ENCODE measurements around the gene ST6GALNAC3. TPM values are rescaled to one million over a fixed set of nuclear protein-coding genes. Genes with fewer than 3 reads are reported as not detected.

Gene ST6GALNAC3
- total and polyA plus RNA-seq, 11 donors, result 2.5 to 7.7 (median 4.4) TPM

- Histone ChIP-seq H3K27me3 (no peaks in the 10 kb centered on the region), H3K27ac (no peak overlapping the region), H3K9me3 (no peaks in the 10 kb centered on the region), H3K4me1 (peaks cover 0 to 8% (median 0%) of the 10 kb centered on the region in 12 donors), H3K4me3 (no peak overlapping the region), H3K36me3 (no peaks in the 10 kb centered on the region)
- ATAC-seq, result no peak
- DNase-seq, result no peak
- intact Hi-C loops (cut with DNase I), result no loop called here
- WGBS, 4 donors, result 92 to 94% (median 93%) methylated on average over 3 of the region's 3 CpGs
- TF ChIP-seq POLR2A (IDR thresholded peaks at IDR 0.05), result no peak
- no peak for TF ChIP-seq CTCF (IDR thresholded peaks at IDR 0.05)
Observed at GRCh38 chr1:76098845-76099244, 24.3 kb downstream of the ST6GALNAC3 start.

GRCh38 chr1:76101548-76101947 is 27.0 kb downstream of the ST6GALNAC3 start:
- ATAC-seq (no peak), DNase-seq (no peak)
- Histone ChIP-seq H3K4me1 (no peaks in the 10 kb centered on the region), H3K27ac (no peak overlapping the region), H3K36me3 (no peaks in the 10 kb centered on the region), H3K27me3 (no peaks in the 10 kb centered on the region), H3K4me3 (no peak overlapping the region), H3K9me3 (no peaks in the 10 kb centered on the region)
- intact Hi-C loops (cut with DNase I), result no loop called here
- 78 to 83% (median 81%) methylated on average over 4 of the region's 4 CpGs for whole genome bisulfite sequencing, 4 donors
- TF ChIP-seq POLR2A (IDR thresholded peaks at IDR 0.05) (no peak), CTCF (IDR thresholded peaks at IDR 0.05) (no peak)

GRCh38 chr1:76102046-76102445 is 27.5 kb downstream of the ST6GALNAC3 start:
- no peaks in the 10 kb centered on the region for H3K36me3 ChIP-seq
- ATAC-seq, result no peak
- DNase-seq, result no peak
- TF ChIP-seq CTCF (IDR thresholded peaks at IDR 0.05) (no peak), POLR2A (IDR thresholded peaks at IDR 0.05) (no peak)
- H3K4me1 ChIP-seq, result no peaks in the 10 kb centered on the region
- intact Hi-C loops (cut with DNase I), result no loop called here
- WGBS, 4 donors, result 84 to 98% (median 90%) methylated on average over 1 of the region's 1 CpG
- no peaks in the 10 kb centered on the region for H3K9me3 ChIP-seq
- H3K27me3 ChIP-seq, result no peaks in the 10 kb centered on the region
- H3K27ac ChIP-seq, result no peak overlapping the region
- no peak overlapping the region for H3K4me3 ChIP-seq

- TF ChIP-seq CTCF (IDR thresholded peaks at IDR 0.05) (no peak), POLR2A (IDR thresholded peaks at IDR 0.05) (no peak)
- intact Hi-C loops (cut with DNase I), result no loop called here
- H3K9me3 ChIP-seq, result no peaks in the 10 kb centered on the region
Observed at GRCh38 chr1:76103034-76103433, 28.5 kb downstream of the ST6GALNAC3 start.

More at GRCh38 chr1:76103034-76103433, 28.5 kb downstream of the ST6GALNAC3 start:
- Histone ChIP-seq H3K4me1 (peaks cover 0 to under 1% (median 0%) of the 10 kb centered on the region in 12 donors), H3K27ac (no peak overlapping the region), H3K4me3 (no peak overlapping the region), H3K27me3 (no peaks in the 10 kb centered on the region), H3K36me3 (no peaks in the 10 kb centered on the region)
- DNase-seq, result no peak
- ATAC-seq, result no peak

Measured in heart left ventricle (tissue), 16 donors.